HG03097 (cell line): ENCODE results near the gene INS.
"Not testable (repeated sequence)": the region's sequence is repeated elsewhere in the genome, so short reads cannot be mapped to it uniquely, and the experiment has no call there.

Source experiments
- ATAC-seq: cut with Tn5 transposase; IDR thresholded peaks from one replicate; pipeline ENCODE4 v1.9.1; 2021; ENCODE audit not compliant: unreplicated experiment, low FRiP score

The INS gene

DNA sequence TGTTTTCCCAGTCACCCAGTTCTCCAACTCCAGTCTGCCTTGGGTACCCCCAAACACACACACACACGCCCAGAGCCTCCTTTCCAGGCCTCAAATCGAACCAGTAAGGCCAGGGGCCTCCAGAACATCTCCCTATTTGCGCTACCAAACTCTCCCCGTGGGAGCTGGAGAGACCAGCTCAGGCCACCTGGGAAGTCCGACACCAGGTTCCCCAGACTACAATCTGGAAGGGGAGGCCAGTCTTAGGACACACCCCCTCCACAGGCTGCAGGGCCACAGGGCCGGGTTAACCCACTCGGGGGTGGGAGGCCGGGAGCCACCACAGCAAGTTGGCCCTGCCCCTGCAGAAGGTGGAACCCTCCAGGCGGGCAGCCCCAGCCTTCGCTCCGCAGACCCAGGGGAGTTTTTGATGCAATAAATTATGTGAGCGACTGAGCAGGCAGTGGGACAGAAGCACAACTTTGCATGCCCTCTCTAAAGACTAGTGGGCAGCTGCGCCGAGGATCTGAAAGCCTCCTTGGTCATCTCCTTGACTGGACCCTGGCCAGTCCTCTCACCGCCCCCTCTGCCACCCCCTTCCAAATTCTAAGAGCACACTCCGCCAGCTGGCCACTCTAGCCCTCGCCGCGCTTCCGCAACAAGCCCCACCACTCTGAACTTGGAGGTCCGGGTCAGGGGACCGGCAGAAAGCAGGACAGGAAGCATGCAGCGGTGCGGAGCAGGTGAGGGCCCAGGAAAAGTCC, 24.6 kb downstream of the INS start:
- ATAC-seq = no peak

DNA sequence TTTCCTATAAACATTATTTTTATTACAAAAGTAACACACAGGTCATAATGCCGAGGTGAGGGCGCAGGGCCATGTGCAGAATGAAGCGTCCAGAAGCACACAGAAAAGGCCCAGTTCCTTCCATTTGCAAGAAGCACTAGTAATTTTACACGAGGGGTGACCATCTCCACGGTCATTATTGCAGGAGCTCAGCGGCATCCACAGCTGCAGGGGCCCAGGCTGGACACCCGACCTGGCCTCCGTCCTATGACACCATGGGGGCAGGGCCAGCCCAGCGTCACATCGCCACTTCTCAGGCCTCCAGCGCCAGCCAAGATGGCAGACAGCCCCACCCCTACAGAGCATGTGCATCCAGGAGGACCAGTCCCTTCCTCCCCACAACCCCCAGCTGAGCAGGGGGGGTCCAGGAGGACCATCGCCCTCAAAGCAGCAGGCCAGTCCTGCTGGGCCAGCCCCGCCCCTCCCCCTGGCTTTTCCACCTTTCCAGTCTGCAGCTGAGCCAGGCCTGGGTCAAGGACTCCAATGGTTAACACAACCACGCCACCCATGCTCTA, 25.3 kb downstream of the INS start:
- ATAC-seq = no peak

DNA sequence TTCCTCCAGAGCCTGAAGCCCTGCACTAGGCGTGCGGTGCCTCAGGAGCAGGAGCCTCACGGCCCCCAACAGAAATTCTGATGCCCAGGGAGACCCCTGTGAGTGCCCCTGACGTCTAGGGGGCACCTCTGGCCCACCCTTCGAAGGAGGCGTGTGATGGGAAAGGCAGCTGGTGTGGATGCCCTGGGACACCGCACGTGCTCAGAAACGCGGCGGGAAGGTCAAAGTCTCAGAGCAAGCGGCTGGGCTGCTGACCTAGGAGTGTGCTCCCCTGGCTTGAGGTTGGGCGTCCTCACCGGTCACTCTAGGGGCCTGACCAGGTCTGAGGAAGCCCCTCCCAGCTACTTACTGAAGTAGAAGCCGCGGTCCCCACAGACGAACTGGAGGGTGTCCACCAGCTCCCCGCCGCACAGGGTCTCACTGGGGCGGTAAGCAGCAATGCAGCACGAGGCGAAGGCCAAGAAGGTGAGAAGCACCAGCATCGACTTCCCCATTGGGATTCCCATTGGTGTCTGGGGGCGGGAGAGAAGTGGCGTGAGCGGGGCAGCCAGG, 25.9 kb downstream of the INS start:
- ATAC-seq = no peak

DNA sequence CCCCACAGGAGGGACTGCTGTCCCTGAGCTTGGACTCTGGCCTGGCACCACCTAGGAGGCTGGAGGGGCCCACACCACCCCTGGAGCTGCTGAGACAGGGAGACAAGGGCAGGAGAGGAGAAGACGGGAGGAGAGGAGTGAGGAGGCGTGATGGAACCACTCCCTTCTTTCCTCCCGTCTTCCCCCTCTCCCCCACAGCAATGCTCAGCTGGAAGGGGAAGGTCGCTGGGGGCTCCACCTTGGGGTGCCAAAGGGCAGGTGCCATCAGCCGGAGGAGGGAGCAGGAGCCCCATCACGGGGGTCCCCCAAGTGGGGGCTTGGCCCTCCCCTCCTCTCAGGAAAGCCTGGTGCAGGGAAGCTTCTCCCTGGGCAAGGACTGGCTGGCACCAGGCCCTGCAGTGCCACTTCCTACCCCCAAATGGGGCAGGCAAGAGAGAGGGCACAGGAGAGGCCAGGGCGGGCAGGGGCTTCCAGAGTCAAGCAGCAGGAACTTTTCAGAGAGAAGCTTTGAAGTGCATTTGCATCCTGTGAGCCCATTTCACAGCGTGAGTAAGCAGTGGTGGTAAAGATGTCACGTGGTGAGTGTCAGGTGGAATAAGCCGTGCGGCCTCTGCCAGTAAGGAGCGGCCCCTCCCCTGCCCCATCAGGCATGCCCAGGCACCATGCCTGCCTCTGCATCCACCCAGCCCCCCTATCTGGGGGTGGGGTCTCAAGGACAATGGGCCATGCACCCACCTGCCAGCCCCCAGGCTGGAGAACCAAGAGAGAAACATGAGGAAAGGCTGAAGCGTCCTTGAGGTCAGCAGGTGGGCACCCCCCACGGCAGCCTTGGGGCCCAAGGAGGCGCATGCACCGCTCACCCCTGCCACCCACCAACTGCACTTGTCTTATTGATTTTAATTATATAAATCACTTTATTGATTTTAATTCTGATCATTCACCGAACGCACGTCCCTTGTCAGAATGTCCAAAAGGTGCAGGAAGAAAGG, 26.7 kb downstream of the INS start:
- no peak for ATAC-seq

DNA sequence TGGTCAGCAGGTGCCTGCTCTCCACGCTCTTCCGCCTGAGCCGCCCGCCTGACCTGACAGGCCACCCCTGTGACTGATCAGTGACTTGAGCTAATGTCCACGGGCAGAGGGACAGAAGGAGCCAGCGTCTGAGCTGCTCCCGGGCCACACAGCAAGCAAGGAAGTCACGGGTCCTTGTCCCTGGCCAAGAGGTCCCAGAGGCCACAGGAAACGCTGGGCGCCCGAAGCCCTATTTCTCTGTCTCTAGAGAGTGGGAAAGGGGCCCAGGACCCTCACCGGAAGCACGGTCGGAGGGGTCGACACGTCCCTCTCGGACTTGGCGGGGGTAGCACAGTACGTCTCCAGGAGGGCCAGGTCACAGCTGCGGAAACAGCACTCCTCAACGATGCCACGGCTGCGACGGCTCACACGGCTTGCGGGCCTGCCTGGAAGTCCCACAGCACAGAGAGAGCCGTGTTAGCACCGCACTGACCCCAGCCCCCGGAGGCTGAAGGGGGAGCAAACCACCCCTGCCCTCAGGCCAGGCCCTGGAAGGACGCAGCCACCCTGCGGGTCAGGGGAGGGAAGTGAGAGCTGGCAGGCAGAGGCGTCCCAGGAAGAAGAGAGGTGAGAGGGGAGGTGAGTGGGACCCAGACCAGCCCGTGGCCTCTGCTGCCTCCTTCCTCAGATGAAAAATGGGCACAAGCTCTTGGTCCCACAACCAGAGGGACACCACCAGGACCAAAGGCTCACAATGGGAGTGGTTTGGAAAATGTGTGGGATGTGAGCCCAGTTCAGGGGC, 27.6 kb downstream of the INS start:
- ATAC-seq = no peak

DNA sequence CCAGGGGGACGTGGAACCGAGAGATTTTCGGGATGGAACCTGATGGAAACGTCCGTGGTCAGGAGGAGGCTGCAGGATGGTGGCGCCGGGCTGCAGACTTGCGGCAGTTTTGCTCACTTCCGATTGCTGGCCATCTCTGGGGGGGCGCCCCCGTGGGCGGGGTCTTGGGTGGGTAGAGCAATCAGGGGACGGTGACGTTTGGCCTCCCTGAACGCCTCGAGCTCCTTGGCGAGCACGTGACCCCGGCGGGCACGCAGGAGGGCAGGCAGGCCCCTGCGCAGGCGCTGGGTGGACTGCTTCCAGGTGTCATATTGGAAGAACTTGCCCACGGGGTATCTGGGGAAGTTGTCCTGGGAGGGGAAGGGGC, 28.2 kb downstream of the INS start:
- ATAC-seq = no peak

DNA sequence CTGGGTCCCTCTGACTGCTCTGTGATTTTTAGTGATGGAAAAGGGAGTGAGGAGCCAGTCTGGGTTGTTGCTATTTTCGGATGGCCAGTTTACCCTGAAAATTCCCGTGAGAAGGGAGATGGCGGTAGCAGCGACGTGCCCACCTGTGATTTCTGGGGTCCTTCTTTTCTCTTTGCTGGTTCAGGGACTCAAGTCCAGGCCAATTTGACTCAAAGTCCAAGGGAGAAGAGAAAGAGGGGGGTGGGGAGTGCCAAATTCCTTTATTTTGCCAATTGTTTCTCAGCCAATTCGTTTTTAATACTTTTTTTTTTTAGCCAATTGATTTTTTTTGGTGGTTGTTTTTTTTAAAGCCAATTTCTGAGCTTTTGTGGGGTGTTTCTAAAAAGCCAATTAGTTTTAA, 28.8 kb downstream of the INS start:
- no peak for ATAC-seq

DNA sequence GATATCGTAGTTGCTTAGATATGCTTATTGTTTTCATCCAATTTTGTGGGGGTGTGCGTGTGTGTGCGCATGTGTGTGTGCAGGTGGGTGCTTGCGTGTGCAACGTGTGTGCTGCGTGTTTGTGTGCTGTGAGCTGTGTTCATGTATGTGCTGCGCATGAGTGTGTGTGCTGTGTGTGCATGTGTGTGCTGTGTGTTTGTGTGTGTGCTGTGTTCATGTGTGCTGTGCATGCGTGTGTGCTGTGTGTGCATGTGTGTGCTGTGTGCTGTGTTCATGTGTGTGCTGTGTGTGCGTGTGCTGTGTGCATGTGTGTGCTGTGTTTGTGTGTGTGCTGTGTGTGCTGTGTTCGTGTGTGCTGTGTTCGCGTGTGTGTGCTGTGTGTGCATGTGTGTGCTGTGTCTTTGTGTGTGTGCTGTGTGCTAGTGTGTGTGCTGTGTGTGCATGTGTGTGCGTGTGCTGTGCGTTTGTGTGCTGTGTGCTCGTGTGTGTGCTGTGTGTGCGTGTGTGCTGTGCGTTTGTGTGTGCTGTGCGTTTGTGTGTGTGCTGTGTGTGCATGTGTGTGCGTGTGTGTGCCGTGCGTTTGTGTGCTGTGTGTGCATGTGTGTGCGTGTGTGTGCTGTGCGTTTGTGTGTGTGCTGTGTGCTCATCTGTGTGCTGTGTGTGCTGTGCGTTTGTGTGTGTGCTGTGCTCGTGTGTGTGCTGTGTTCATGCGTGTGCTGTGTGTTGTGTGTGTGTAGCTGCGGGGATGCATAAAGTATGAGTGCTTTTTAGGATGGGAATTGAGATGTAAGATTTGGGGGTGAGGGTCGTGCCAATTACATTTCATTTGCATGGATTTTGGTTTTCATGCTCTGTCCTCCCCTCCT, 29.4 kb downstream of the INS start:
- no peak for ATAC-seq

DNA sequence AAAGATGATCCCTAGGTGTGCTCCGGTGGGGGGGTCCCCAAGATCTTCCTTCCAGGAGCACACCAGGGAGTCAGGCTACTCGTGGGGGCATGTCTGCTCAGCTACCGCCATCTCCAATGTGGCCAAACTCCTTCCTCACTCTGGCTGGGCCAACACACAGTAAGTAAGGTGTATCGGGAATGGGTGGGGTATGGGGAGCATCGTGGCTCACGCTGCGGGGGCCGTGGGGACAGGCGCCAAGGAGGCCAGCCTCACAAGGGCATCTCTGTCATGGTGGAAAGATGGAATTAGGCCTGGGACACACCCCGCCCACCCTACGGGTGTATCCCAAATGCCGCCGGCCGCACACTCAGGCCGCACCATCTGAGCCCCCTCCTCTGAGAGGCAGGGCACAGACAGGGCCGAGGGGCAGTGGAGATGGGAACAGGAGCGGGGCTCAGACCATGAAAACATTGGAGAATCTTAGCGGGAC, 30.1 kb downstream of the INS start:
- no peak for ATAC-seq

DNA sequence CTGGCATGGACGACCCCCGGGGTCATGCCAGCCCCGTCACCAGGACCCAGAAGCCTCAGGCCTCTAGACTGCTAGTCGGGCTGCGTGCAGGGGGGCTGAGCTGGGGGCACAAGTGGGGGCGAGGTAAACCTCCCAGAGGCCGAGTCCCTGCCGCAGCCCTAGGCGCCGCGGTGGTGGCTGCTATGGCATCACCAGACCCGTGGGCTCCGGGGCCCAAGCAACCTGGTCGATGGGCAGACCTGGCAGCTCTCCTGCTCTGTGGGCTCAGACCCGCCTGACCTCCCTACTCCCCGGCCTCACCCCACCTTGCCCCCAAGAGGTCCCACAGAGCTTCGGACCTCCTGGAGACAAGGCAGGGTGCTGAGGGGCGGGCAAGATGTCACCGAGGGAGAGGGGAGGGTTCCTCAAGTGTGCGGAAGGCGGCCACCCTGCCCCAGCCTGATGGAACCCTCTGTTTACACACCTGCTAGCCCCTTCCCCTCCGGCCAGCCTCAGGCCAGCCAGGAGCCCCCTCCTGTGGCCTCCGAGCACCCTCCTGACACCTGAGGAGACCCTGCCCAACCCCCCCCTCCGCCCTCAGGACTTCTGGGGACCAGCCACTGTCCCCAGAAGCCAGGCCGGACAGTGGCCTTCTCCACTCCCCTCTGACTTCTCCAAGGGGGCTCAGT, 31.2 kb downstream of the INS start:
- no peak for ATAC-seq

DNA sequence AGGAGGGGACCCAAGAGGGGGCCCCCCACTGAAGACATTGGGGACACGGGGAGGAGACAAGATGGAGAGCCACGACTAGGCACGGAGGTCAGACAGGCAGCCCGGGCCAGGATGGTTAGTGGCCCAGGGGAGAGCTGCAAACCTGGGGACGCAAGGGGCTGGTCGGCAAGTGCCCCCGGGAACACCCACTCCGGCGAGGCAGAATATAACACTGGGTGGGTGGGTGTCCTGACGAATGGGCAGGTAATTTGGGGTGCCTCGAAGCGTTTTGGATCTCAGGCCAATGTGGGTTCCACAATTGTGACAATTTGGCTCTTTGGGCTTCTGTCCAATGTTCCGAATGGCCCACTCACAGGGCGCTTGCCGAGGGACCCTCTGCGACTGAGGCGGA, 31.7 kb downstream of the INS start:
- no peak for ATAC-seq

DNA sequence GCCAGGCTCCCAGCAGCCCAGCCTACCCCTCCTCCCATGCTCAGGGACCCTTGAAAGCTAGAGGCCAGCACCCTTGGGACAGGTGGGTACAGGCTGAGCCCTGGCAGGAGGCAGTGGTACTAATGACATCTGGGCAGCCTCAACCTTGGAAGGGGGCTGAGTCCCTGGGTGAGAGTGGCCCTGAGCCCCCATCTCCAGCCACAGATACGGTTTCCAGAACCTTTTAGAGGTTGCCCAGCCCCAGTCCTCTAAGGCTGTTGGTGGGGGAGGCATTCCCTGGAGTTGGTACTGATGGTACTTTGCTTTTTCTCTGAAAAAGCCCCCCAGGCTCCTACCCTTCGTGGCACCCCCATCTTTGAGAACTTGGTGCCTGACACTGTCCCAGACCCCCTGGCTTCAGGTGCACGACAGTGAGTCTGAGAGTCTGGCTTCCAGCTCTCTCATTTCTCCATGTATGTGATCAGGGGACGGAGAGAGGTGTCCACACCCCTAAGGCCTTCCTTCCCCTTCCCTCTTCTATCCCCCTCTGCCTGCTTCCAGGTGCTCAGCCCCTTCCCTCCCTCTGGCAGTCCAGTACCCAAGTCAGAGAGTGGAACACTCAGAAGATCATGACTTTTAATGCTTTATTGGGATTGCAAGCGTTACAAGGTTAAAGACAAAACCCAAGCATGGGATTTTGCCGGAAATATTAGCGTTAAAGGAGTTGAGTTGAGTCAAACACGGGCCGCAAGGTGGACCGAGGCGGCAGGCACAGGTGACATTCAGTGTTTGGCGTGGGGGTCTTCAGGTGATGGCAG, 32.3 kb downstream of the INS start:
- no peak for ATAC-seq

DNA sequence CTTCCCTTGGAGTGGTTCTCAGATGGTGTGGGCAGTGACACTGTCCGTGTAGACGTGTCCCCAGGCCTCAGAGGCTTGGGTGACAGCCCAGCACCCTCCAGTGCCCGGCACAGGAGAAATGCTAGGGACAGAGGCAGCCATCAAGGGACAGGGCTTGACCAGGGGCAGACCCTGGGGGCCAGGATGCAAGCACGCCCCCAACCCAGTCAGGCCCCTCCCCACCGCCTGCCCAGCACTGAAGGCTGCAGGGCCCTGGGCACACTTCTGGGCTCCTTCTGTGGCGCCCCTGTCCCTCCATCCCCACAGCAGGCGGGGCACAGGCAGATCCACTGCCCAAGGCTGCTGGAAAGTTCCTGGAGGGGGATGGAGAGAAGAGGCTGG, 32.9 kb downstream of the INS start:
- no peak for ATAC-seq

DNA sequence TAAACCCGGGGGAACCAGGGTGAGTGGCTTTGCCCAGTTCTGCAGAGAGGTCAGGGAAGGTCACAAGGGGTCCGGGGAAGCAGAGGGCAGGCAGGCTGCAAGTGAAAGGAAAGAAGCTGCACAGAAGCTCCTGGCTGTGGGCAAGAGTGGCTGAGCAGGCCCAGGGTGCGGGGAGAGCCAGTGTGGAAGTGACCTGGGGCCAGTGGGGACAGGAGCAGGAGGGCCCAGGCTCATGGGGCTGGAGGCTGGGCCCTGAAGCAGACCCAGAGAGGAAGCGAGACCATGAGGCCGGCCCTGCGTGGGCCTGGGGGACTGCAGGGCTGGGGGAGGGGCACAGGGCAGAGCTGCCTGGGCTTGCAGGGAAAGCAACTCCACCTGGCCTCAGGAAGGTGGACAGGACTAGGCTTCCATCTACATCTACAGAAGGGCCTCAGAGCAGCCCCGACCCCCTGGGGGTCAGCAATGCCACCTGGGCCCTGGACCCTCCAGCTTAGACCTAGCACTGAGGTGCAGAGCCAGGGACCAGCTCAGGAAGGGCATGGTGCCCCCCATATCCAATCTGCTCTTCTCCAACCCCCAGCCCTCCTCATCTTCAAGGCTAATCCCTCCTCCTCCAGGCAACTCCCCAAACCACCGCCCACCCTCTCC, 33.4 kb downstream of the INS start:
- no peak for ATAC-seq

DNA sequence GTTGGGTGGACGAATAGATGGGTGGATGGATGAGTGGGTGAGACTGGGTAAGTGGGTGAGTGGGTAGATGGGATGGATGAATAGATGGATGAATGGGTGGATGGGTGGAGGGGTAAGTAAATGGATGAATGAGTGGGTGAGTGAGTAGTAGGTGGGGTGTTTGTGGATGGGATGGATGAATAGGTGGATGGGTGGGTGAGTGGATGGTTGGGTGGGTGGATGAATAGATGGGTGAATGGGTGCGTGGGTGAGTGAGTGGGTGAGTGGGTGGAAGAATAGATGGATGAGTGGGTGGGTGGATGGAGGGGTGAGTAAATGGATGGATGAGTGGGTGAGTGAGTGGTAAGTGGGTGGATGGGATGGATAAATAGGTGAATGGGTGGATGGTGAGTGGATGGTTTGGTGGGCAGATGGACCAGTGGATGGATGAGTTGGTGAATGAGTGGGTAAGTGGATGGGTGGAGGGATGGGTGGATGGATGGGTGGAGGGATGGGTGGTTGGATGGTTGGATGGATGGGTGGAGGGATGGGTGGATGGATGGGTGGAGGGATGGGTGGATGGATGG, 34.4 kb downstream of the INS start:
- ATAC-seq = no peak

DNA sequence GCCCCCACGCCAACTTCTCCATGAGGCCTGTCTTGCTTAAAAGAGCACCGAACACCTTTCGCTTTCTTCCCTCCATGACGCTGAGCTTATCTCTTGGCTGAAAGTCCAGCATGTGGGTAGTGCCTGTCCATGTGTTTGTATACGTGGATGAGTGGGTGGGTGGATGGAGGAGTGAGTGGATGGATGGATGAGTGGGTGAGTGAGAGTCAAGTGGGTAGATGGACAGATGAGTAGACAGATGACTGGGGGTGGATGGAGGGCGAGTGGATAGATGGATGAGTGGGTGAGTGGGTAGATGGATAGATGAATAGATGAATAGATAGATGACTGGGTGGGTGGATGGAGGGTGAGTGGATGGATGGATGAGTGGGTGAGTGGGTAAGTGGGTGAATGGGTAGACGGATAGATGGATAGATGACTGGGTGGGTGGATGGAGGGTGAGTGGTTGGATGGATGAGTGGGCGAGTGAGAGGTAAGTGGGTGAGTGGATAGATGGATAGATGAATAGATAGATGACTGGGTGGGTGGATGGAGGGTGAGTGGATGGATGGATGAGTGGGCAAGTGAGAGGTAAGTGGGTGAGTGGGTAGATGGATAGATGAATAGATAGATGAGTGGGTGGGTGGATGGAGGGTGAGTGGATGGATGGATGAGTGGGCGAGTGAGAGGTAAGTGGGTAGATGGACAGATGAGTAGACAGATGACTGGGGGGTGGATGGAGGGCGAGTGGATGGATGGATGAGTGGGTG, 36.1 kb downstream of the INS start:
- not testable (repeated sequence) for ATAC-seq

DNA sequence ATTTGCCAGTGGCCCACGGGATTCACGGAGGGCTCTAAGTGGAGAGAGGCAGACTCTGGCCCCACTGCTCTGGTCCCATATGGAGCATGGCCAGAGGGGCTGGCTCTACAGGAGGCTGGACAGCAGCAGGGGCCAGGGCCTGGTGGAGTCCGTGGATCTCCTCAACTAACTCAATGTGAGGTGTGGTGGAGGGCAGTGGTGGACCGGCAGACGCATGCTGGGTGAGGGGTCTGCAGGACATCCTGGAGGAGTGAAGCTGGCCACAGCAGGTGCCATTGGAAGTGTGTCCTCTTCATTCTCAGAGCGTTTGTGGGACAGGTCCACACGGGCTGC, 37.4 kb downstream of the INS start:
- ATAC-seq = no peak
